NCI-H446 (cell line): ENCODE results near the gene IL19.
A peak's percentile ranks its signal among the peaks of the same experiment; 100 is the strongest.
"Not testable (repeated sequence)": the region's sequence is repeated elsewhere in the genome, so short reads cannot be mapped to it uniquely, and the experiment has no call there.

Experiments used
- DNase-seq, 2 experiments: peaks; one replicate each; lab custom pipeline; 2025; lab: John Stamatoyannopoulos, UW

IL19 gene

GRCh38 chr1:206741142-206741701 is 29.4 kb upstream of the IL19 start:
- DNase-seq = no peak

GRCh38 chr1:206742719-206743383 is 27.7 kb upstream of the IL19 start:
- no peak for DNase-seq

- no peak for DNase-seq
Observed at GRCh38 chr1:206744683-206745082, 25.9 kb upstream of the IL19 start.

- no peak for DNase-seq
Observed at GRCh38 chr1:206745301-206745700, 25.3 kb upstream of the IL19 start.

- DNase-seq = peak in 1 of 2 experiments; percentile 50
Observed at GRCh38 chr1:206748348-206749030, 22.1 kb upstream of the IL19 start.

GRCh38 chr1:206751891-206752290 is 18.7 kb upstream of the IL19 start:
- DNase-seq = no peak

GRCh38 chr1:206752481-206752880 is 18.1 kb upstream of the IL19 start:
- DNase-seq = no peak

GRCh38 chr1:206753141-206753540 is 17.4 kb upstream of the IL19 start:
- no peak for DNase-seq

- DNase-seq = no peak
Observed at GRCh38 chr1:206754011-206754410, 16.6 kb upstream of the IL19 start.

- DNase-seq = no peak
Observed at GRCh38 chr1:206757524-206758266, 12.9 kb upstream of the IL19 start.

GRCh38 chr1:206760590-206760989 is 10.0 kb upstream of the IL19 start:
- DNase-seq = no peak

GRCh38 chr1:206761159-206761768 is 9.3 kb upstream of the IL19 start:
- DNase-seq = no peak

- DNase-seq = not testable (repeated sequence)
Observed at GRCh38 chr1:206762741-206763364, 7.7 kb upstream of the IL19 start.

- DNase-seq = not testable (repeated sequence)
Observed at GRCh38 chr1:206765771-206766170, 4.8 kb upstream of the IL19 start.

- no peak for DNase-seq
Observed at GRCh38 chr1:206766251-206766856, 4.2 kb upstream of the IL19 start.

GRCh38 chr1:206768472-206769303 is 1.9 kb upstream of the IL19 start:
- no peak for DNase-seq

- DNase-seq = no peak
Observed at GRCh38 chr1:206769304-206769731, 1.3 kb upstream of the IL19 start.

GRCh38 chr1:206771338-206771692 is 742 bp downstream of the IL19 start:
- no peak for DNase-seq

- DNase-seq = no peak
Observed at GRCh38 chr1:206772243-206772937, 1.8 kb downstream of the IL19 start, which contains the start of gene IL10. TSS of gene IL10 (minus strand) at chr1:206772494. CDS start at chr1:206772435, 59 bp downstream.

GRCh38 chr1:206774093-206774492 is 3.5 kb downstream of the IL19 start:
- no peak for DNase-seq
